Activated naive CD4-positive, alpha-beta T cell treated with anti-CD3 and anti-CD28 coated beads, Interleukin-2, amount 10 ng/mL, durations not matched to agents 7 days and 5 days (primary cell): ENCODE results near the gene ANKLE1.
A peak's percentile ranks its signal among the peaks of the same experiment; 100 is the strongest.
"Not testable (repeated sequence)": the region's sequence is repeated elsewhere in the genome, so short reads cannot be mapped to it uniquely, and the experiment has no call there.

ENCODE experiments used
- CTCF ChIA-PET: fragments of 350-600 bp; sonication (Branson Sonifier 250); formaldehyde crosslinking; loops from one replicate; lab custom pipeline; 2021; ENCODE audit warnings: antibody characterized with exemption; lab: Charles Lee
- DNase-seq: peaks from one replicate; pipeline ENCODE4 v3.0.0-alpha.2; 2020
- H3K27ac Mint-ChIP-seq: one replicate; pipeline ENCODE4 v1.8.0; 2021; ENCODE audit warnings: mild to moderate bottlenecking, moderate library complexity, mixed read lengths
- H3K27me3 Mint-ChIP-seq: one replicate; pipeline ENCODE4 v1.8.0; 2021; ENCODE audit warnings: mild to moderate bottlenecking, mixed read lengths
- H3K36me3 Mint-ChIP-seq: one replicate; pipeline ENCODE4 v1.8.0; 2021; ENCODE audit warnings: mixed read lengths
- H3K4me1 Mint-ChIP-seq: one replicate; pipeline ENCODE4 v1.8.0; 2021; ENCODE audit warnings: mixed read lengths
- H3K4me3 Mint-ChIP-seq: one replicate; pipeline ENCODE4 v1.8.0; 2021; ENCODE audit warnings: mild to moderate bottlenecking, moderate library complexity, mixed read lengths
- H3K9me3 Mint-ChIP-seq: one replicate; pipeline ENCODE4 v1.8.0; 2021; ENCODE audit warnings: mixed read lengths

The ANKLE1 gene

DNA sequence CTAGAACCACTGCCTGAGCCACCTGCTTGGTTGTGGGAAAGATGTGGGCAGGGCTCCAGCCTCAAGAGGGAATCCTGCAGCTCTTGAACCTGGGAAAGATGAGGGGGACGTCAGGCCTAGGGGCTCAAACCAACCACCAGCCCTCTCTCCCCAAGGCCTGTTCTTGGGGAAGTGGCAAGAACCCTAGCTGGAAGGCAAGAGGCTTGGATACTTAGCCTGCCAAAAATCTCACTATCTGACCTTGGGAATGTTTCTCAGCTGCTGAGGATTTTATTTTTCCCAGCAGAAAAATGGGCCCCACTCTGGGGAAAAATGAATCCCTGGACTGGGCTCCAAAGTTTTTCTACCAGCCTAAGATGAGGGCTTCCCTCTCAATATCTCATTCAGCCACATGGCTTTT lies 21.8 kb upstream of the ANKLE1 start:
- Mint-ChIP-seq H3K27ac (no peak overlapping the region), H3K9me3 (no peaks in the 10 kb centered on the region), H3K4me3 (no peak overlapping the region), H3K36me3 (no peaks in the 10 kb centered on the region), H3K4me1 (peaks cover 17% of the 10 kb centered on the region), H3K27me3 (peaks cover 21% of the 10 kb centered on the region)
- CTCF ChIA-PET = interaction anchor here (0.7 to 1.8 kb wide), 11 partner anchors 11 to 206 kb away, joined by 3 to 12 read pairs (median 4); partner anchors contain the start of gene ANKLE1
- no peak for DNase-seq

DNA sequence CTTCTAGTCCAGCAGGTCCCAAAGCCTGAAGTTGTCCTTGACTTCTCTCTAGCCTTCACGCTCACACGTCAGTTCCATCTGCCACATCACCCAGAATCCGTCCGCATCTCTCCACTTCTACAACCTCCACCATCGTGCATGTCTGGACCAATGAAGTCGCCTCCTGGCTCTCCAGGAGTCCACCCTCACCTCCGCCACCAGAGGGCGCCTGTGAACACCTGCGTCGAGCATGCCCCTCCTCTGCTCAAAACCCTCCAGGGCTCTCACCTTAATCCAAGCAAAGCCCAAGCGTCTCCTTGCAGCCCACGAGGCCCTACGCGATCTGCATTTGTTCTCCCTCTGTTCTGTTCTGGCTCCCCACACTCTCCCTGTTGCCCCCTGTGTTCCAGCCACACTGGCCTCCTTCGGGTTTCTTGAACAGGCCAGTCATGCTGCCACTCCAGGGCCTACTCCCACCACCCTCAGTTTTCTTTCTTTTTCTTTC lies 20.8 kb upstream of the ANKLE1 start:
- Mint-ChIP-seq H3K36me3 (no peaks in the 10 kb centered on the region), H3K27ac (peak overlapping the region; percentile 5), H3K4me1 (peaks cover 21% of the 10 kb centered on the region), H3K9me3 (no peaks in the 10 kb centered on the region), H3K4me3 (no peak overlapping the region), H3K27me3 (peaks cover 14% of the 10 kb centered on the region)
- CTCF ChIA-PET = interaction anchor here (0.6 to 1.8 kb wide), 13 partner anchors 12 to 205 kb away, joined by 3 to 12 read pairs (median 4); partner anchors contain the start of gene ANKLE1
- DNase-seq = peak; percentile 93

- no peak overlapping the region for H3K4me3 Mint-ChIP-seq
- no peaks in the 10 kb centered on the region for H3K36me3 Mint-ChIP-seq
- H3K27ac Mint-ChIP-seq = no peak overlapping the region
- peaks cover 14% of the 10 kb centered on the region for H3K27me3 Mint-ChIP-seq
- peaks cover 28% of the 10 kb centered on the region for H3K4me1 Mint-ChIP-seq
- H3K9me3 Mint-ChIP-seq = no peaks in the 10 kb centered on the region
- CTCF ChIA-PET = interaction anchor here (1.2 to 1.8 kb wide), 2 partner anchors 20 to 195 kb away, joined by 3 to 4 read pairs; no protein-coding TSS in a partner anchor
- no peak for DNase-seq
Measured at GRCh38 chr19:17262557-17262956, 19.1 kb upstream of the ANKLE1 start.

DNA sequence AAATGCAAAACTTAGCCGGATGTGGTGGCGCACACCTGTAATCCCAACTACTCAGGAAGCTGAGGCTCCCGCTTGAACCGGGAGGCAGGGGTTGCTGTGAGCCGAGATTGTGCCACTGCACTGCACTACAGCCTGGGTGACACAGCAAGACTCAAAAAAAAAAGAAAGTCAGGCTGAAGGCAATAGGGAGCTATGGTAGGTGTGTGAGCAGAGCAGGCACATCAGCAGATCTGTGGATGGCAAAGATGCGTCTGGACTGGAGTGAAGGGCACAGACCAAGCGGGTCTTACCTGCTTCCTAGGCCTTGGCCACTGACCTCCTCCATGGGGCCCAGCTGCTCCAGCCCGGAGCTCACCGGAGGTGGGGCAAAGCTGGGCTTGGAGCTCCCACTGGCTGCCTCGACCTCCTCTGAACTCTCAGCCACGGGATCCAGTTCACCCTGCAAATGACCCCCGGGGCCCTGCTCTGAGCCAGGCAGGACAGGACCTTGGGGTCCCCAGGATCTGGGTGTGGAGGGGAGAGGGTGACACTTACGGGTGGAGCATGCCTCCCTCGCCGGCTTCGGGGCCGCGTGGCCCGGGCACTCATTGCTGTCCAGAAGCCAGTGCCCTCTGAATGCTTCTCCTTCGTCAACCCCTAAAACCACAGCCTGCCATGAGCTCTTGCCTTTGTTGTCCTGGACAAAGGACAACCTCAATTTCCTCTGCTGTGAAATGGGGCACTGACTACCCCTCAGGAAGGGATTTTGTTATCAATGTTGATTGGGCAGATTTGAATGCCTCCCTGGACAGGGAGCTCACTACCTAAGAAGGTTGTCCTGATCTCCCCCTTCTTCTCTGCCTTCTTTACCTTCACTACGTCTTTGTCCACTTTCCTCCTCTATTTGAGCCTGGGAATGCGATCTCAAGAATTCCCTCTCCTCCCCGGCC lies 17.7 kb upstream of the ANKLE1 start:
- no peak for DNase-seq
- no peak overlapping the region for H3K4me3 Mint-ChIP-seq
- no peaks in the 10 kb centered on the region for H3K9me3 Mint-ChIP-seq
- CTCF ChIA-PET = interaction anchor here (1.2 to 2.4 kb wide), 3 partner anchors 18 to 274 kb away, joined by 3 to 15 read pairs (median 4); partner anchors contain the start of gene ANKLE1
- H3K4me1 Mint-ChIP-seq = peaks cover 40% of the 10 kb centered on the region
- H3K27ac Mint-ChIP-seq = peak overlapping the region; percentile 84
- H3K27me3 Mint-ChIP-seq = peaks cover 14% of the 10 kb centered on the region
- H3K36me3 Mint-ChIP-seq = peaks cover 1% of the 10 kb centered on the region

- Mint-ChIP-seq H3K36me3 (peaks cover 3% of the 10 kb centered on the region), H3K27me3 (peaks cover 9% of the 10 kb centered on the region), H3K27ac (peak within 1 kb of the TSS; percentile 84), H3K4me1 (peaks cover 42% of the 10 kb centered on the region), H3K9me3 (no peaks in the 10 kb centered on the region), H3K4me3 (no peak within 1 kb of the TSS)
- CTCF ChIA-PET = interaction anchor here (1.2 to 2.4 kb wide), 3 partner anchors 17 to 274 kb away, joined by 3 to 15 read pairs (median 4); partner anchors contain the start of gene ANKLE1
- DNase-seq = peak; percentile 39
Measured at GRCh38 chr19:17264641-17264979, 17.1 kb upstream of the ANKLE1 start, which contains the start of gene USHBP1. Gene USHBP1 (minus strand): TSS chr19:17264745. CDS start chr19:17264299, 446 bp downstream.

GRCh38 chr19:17266026-17266425 lies 15.7 kb upstream of the ANKLE1 start:
- no peak for DNase-seq
- CTCF ChIA-PET = interaction anchor here (0.7 to 1.2 kb wide), 2 partner anchors 11 to 120 kb away, joined by 3 to 5 read pairs; no protein-coding TSS in a partner anchor
- H3K4me1 Mint-ChIP-seq = peaks cover 41% of the 10 kb centered on the region
- no peak overlapping the region for H3K27ac Mint-ChIP-seq
- no peaks in the 10 kb centered on the region for H3K27me3 Mint-ChIP-seq
- no peak overlapping the region for H3K4me3 Mint-ChIP-seq
- H3K36me3 Mint-ChIP-seq = peaks cover 6% of the 10 kb centered on the region
- no peaks in the 10 kb centered on the region for H3K9me3 Mint-ChIP-seq

- Mint-ChIP-seq H3K4me1 (peaks cover 40% of the 10 kb centered on the region), H3K36me3 (peaks cover 11% of the 10 kb centered on the region), H3K27me3 (no peaks in the 10 kb centered on the region), H3K4me3 (peak overlapping the region; percentile 80), H3K9me3 (no peaks in the 10 kb centered on the region), H3K27ac (peak overlapping the region; percentile 85)
- no peak for DNase-seq
- CTCF ChIA-PET = interaction anchor here (0.8 to 2.2 kb wide), 5 partner anchors 9 to 120 kb away, joined by 3 to 8 read pairs (median 4); partner anchors contain the start of gene ANKLE1
Measured at GRCh38 chr19:17266589-17266974, 15.1 kb upstream of the ANKLE1 start.

DNA sequence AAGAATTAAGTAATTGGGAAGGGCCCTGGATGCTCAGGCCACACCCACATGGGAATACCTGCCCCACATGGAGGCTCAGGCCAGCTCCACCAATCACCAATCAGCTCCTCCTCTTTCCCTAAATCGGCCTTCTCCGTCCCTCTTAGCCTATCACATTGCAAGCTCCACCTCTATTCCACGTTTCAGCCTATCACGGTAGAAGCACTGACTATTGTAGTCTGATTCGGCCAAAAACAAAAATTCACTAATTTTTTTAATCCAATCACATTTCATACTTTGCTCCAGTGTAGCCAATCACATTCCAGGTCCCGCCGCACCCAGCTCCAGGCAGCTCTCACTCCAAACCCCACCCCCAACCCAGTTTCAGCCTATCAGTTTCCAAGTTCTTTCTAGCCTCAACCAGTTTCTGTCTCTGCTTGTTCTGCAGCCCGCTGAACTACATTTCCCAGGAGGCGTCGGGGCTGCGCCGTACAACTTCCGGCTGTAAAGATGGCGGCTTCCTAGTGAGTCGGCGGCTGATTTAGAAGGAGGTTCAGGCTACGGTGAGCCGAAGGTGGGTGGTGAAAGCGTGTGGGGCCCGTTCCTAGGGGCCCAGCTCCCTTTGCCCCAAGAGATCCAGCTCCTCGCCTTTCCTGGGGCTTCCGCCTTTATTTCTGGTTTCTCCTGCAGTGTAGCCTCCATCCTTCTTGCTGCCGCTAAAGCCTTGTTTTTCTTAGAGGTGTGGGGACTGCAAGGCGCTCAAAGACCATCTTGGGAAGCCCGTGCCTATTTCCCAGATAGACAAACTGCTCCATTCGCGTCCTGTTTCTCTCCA lies 14.5 kb upstream of the ANKLE1 start, which contains the start of gene BABAM1:
Gene BABAM1, plus strand, starts transcription at position 469 of the 814 bp plus-strand sequence. CDS start 1,364 bp downstream, outside the sequence.
- CTCF ChIA-PET = interaction anchor here (0.8 to 2.2 kb wide), 4 partner anchors 9 to 30 kb away, joined by 3 to 8 read pairs (median 5); partner anchors contain the start of gene ANKLE1
- Mint-ChIP-seq H3K9me3 (no peaks in the 10 kb centered on the region), H3K27me3 (no peaks in the 10 kb centered on the region), H3K27ac (peak within 1 kb of the TSS; percentile 85), H3K4me3 (peak within 1 kb of the TSS; percentile 80), H3K36me3 (peaks cover 11% of the 10 kb centered on the region), H3K4me1 (peaks cover 40% of the 10 kb centered on the region)
- peak; percentile 98 for DNase-seq

DNA sequence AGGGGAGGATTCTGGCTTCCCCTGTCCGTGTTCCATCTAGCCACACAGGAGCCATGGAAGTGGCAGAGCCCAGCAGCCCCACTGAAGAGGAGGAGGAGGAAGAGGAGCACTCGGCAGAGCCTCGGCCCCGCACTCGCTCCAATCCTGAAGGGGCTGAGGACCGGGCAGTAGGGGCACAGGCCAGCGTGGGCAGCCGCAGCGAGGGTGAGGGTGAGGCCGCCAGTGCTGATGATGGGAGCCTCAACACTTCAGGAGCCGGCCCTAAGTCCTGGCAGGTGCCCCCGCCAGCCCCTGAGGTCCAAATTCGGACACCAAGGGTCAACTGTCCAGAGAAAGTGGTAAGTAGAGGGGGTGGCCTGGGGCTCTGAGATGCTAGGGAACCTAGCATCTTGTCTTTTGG lies 12.9 kb upstream of the ANKLE1 start:
- Mint-ChIP-seq H3K27me3 (no peaks in the 10 kb centered on the region), H3K27ac (no peak overlapping the region), H3K4me3 (peak overlapping the region; percentile 80), H3K36me3 (peaks cover 12% of the 10 kb centered on the region), H3K9me3 (no peaks in the 10 kb centered on the region), H3K4me1 (peaks cover 36% of the 10 kb centered on the region)
- CTCF ChIA-PET = interaction anchor here (2.2 kb wide), 1 partner anchor 13 kb away, joined by 8 read pairs; the partner anchor contains the start of gene ANKLE1
- no peak for DNase-seq

DNA sequence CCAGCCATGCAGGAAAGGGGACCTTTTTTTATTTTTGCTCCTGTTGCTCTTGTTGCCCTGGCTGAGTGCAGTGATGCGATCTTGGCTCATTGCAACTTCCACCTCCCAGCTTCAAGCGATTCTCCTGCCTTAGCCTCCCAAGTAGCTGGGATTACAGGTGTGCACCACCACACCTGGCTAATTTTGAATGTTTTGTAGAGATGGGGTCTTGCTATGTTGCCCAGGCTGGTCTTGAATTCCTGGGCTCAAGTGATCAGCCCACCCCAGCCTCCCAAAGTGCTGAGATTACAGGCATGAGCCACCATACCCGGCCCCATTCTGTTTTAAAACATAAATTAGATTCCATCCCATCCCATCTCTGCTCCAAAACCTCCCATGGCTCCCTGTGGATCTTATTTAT lies 6.8 kb upstream of the ANKLE1 start:
- H3K4me3 Mint-ChIP-seq, CTCF ChIA-PET, H3K27ac Mint-ChIP-seq, DNase-seq, H3K27me3 Mint-ChIP-seq, H3K4me1 Mint-ChIP-seq, H3K9me3 Mint-ChIP-seq: not testable (repeated sequence)
- H3K36me3 Mint-ChIP-seq = peaks cover 33% of the 10 kb centered on the region

GRCh38 chr19:17275441-17276175 lies 6.1 kb upstream of the ANKLE1 start:
- no peaks in the 10 kb centered on the region for H3K4me1 Mint-ChIP-seq
- no peaks in the 10 kb centered on the region for H3K27me3 Mint-ChIP-seq
- no peaks in the 10 kb centered on the region for H3K9me3 Mint-ChIP-seq
- CTCF ChIA-PET = interaction anchor here (0.6 kb wide), 1 partner anchor 14 kb away, joined by 4 read pairs; no protein-coding TSS in a partner anchor
- no peak for DNase-seq
- no peak overlapping the region for H3K27ac Mint-ChIP-seq
- peaks cover 30% of the 10 kb centered on the region for H3K36me3 Mint-ChIP-seq
- no peak overlapping the region for H3K4me3 Mint-ChIP-seq

DNA sequence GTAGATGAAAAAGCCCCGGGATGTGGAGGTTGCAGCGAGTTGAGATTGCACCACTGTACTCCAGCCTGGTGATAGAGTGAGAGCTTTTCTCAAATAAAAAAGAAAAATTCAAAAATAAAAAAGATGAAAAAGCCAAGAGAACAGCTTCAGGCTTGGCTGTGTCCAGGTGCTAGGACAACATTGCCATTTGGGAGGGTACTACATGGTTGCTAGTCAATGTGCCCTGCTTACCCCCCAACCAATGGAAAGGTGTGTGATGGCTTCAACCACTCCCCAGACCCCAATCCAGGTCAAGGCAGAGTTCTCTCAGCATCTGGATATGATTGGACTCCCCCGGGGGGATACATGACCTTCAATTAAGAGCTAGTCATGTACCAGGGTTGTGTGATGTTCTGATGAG lies 2.3 kb upstream of the ANKLE1 start:
- no peak for DNase-seq
- peak overlapping the region; percentile 11 for H3K27ac Mint-ChIP-seq
- H3K4me3 Mint-ChIP-seq = no peak overlapping the region
- no peaks in the 10 kb centered on the region for H3K9me3 Mint-ChIP-seq
- CTCF ChIA-PET = interaction anchor here (1.2 kb wide), 1 partner anchor 24 kb away, joined by 3 read pairs; no protein-coding TSS in a partner anchor
- peaks cover 19% of the 10 kb centered on the region for H3K36me3 Mint-ChIP-seq
- peaks cover 7% of the 10 kb centered on the region for H3K4me1 Mint-ChIP-seq
- no peaks in the 10 kb centered on the region for H3K27me3 Mint-ChIP-seq
